HUES64 (cell line): ENCODE data around the gene AQP4. TPM values are rescaled to one million over a fixed set of nuclear protein-coding genes. Genes with fewer than 3 reads are reported as not detected.

Source experiments
- H3K27ac ChIP-seq: 2 replicates; pipeline ENCODE4 v1.7.0; 2013; ENCODE audit warnings: low read depth, low read length, inconsistent platforms
- H3K27me3 ChIP-seq: 2 replicates; pipeline ENCODE4 v1.6.1; 2013; ENCODE audit warnings: mild to moderate bottlenecking, low read length; ENCODE audit not compliant: insufficient read depth
- H3K36me3 ChIP-seq: 2 replicates; pipeline ENCODE4 v1.6.1; 2013; ENCODE audit warnings: mild to moderate bottlenecking, low read length; ENCODE audit not compliant: insufficient read depth
- H3K4me1 ChIP-seq: 2 replicates; pipeline ENCODE4 v1.6.1; 2013; ENCODE audit warnings: mild to moderate bottlenecking, low read length, moderate library complexity; ENCODE audit not compliant: insufficient read depth
- H3K4me3 ChIP-seq: 2 replicates; pipeline ENCODE4 v1.5.1; 2013; ENCODE audit warnings: mild to moderate bottlenecking, low read length, moderate library complexity
- H3K9ac ChIP-seq: 2 replicates; pipeline ENCODE4 v1.6.1; 2013; ENCODE audit warnings: mild to moderate bottlenecking, low read depth, low read length
- H3K9me3 ChIP-seq: 2 replicates; pipeline ENCODE4 v1.6.1; 2013; ENCODE audit warnings: low read depth, low read length; ENCODE audit not compliant: insufficient read depth
- whole genome bisulfite sequencing: fragments of 150-250, 120-280 bp; methylation state at CpG from one replicate; pipeline ENCODE4 v1.1.7; 2013; ENCODE audit warnings: missing lambda C conversion rate; 5-methylcytosine and 5-hydroxymethylcytosine counted together
- polyA plus RNA-seq, 2 experiments: library from polyadenylated mRNA; stranded (reverse); fragments of 50-300 nt; gene quantifications; one replicate each; pipeline ENCODE4 v1.2.3, GENCODE V29; 2013

The AQP4 gene, protein sequence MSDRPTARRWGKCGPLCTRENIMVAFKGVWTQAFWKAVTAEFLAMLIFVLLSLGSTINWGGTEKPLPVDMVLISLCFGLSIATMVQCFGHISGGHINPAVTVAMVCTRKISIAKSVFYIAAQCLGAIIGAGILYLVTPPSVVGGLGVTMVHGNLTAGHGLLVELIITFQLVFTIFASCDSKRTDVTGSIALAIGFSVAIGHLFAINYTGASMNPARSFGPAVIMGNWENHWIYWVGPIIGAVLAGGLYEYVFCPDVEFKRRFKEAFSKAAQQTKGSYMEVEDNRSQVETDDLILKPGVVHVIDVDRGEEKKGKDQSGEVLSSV
- polyA plus RNA-seq (2013, experiment 1 of 2), result 0.35 TPM
- polyA plus RNA-seq (2013, experiment 2 of 2), result 0.63 TPM

DNA sequence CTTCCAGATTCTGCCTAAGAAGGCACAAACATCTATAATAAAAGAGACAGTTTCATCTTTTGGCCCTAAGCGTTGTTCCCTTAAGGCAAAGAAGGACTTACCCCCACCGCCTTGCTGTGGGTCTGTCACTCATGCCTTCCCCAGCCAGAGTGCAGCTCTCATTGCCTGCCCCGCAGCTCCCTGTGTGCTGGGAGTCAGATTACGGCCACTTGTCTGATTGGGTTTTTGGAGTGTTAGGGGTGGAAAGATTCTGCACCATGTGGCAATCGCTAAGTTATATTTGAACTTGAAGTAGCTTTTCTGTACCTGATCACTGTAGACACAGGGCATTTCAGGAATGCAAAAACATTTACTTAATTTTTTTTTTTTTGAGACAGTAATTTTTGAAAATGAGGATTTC is at the start of gene AQP4:
Gene AQP4 (minus strand): TSS at position 151 of the 400 bp plus-strand sequence. CDS start 18 bp downstream, at position 133.
- no peaks in the 10 kb centered on the region for H3K9me3 ChIP-seq
- no peaks in the 10 kb centered on the region for H3K36me3 ChIP-seq
- peaks cover 32% of the 10 kb centered on the region for H3K27me3 ChIP-seq
- H3K4me3 ChIP-seq, result no peak within 1 kb of the TSS
- no peak within 1 kb of the TSS for H3K27ac ChIP-seq
- peaks cover 19% of the 10 kb centered on the region; the same call in 1 of the 2 replicates for H3K4me1 ChIP-seq
- H3K9ac ChIP-seq, result no peak within 1 kb of the TSS
- 56% methylated on average over 5 of the region's 5 CpGs for WGBS

DNA sequence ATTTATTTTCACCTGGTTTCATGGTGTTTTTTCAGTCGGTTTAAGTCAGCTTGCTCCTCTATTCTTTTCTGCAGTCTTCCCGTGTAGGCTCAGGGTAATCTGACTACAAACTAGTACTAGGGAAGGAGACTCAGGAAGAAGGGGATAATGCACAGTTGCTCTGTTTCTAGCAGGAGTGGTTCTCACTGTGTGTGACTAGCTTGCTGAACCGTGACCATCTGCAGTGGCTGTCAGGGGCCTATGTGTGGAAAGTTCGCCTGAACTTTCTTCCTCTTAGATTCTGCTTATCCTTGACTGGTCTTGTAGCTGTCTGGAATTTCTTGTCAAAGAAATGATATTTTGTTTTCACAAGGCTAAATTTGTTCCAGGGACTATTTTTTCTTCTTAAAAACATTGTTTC is 46.3 kb upstream of the AQP4 start:
- no peak overlapping the region for H3K9ac ChIP-seq
- H3K36me3 ChIP-seq, result no peaks in the 10 kb centered on the region
- WGBS, result 86% methylated on average over 4 of the region's 4 CpGs
- no peaks in the 10 kb centered on the region for H3K27me3 ChIP-seq
- H3K4me3 ChIP-seq, result no peak overlapping the region
- H3K27ac ChIP-seq, result no peak overlapping the region
- no peaks in the 10 kb centered on the region for H3K9me3 ChIP-seq
- peaks cover 8% of the 10 kb centered on the region; the same call in 1 of the 2 replicates for H3K4me1 ChIP-seq

DNA sequence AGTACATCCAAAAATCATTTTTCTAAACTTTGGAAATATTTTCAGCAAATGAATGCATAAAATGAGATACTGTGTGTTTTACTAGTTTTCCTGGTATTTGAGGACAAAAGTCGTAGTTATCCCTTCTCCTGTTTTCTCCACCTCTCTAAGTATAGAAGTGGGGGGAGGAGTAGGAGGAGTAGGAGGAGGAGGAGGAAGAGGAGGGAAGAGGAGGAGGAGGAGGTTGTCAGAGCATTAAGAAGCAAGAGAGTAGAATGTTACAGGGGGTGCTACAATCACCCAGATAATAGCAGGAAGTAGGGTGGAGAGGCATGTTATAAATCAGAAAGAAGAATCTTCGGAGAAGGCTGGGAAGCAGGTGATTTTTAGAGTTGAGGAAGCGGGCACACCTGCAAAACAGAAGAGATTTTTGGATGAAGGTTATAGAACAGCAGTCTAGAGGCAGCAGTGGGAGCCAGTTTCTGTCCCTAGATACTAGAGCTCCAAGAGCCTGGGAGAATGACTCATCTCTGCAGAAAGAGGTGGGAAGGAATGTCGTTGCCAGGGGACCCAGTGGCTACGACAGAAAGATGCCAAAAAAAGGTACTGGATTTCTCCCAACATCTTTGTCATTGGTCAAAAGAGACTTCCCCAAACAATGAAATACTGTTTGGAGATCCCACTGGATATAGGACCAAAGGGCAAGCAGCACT is 44.2 kb upstream of the AQP4 start:
- Histone ChIP-seq H3K27me3 (no peaks in the 10 kb centered on the region), H3K4me1 (peaks cover 8% of the 10 kb centered on the region; the same call in 1 of the 2 replicates), H3K9ac (no peak overlapping the region), H3K9me3 (no peaks in the 10 kb centered on the region), H3K4me3 (no peak overlapping the region), H3K27ac (no peak overlapping the region), H3K36me3 (no peaks in the 10 kb centered on the region)
- 52% methylated on average over 5 of the region's 5 CpGs for WGBS

DNA sequence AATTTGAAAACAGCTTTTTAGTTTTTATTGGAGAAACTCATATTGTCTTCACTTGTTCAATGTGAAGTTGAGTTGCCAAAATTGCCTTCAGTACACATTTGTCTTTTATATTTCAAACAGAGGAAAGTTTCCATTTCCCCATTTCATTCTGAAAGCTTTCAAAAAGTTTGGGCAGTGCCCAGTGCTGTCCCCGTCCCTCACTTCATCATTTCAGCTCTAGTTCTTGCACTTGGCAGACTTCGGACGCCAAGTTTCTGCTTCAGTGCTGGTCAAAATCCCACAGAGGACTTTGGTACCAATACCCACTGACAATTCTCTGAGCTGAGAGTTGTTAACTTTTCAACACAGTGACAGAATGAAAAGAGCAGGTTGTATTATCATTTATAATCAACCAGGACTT is 43.4 kb upstream of the AQP4 start:
- peaks cover 2% of the 10 kb centered on the region; the same call in 1 of the 2 replicates for H3K9me3 ChIP-seq
- H3K27ac ChIP-seq, result no peak overlapping the region
- H3K4me1 ChIP-seq, result peaks cover 8% of the 10 kb centered on the region; the same call in 1 of the 2 replicates
- H3K36me3 ChIP-seq, result no peaks in the 10 kb centered on the region
- H3K4me3 ChIP-seq, result no peak overlapping the region
- H3K9ac ChIP-seq, result no peak overlapping the region
- H3K27me3 ChIP-seq, result no peaks in the 10 kb centered on the region
- 78% methylated on average over 3 of the region's 3 CpGs for WGBS

DNA sequence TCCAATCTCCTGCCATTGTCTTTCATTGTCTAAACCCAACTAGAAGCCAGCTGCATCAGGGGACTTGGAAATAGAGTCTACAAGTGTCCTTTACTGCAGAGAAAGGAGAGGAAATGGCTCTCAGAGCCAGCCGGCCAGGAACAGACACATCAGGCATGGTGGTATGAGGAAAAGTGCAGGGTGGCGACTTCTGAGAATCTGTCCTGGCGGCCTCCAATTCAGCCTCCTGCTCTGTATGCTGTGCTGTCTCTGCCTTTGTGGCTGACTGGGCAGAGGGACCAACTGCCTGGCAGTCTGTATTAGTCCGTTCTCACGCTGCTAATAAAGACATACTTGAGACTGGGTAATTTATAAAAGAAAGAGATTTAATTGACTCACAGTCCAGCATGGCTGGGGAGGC is 36.8 kb upstream of the AQP4 start:
- no peaks in the 10 kb centered on the region for H3K4me1 ChIP-seq
- H3K4me3 ChIP-seq, result no peak overlapping the region
- WGBS, result 92% methylated on average over 5 of the region's 5 CpGs
- H3K9me3 ChIP-seq, result peaks cover 16% of the 10 kb centered on the region
- H3K9ac ChIP-seq, result no peak overlapping the region
- no peaks in the 10 kb centered on the region for H3K27me3 ChIP-seq
- no peak overlapping the region for H3K27ac ChIP-seq
- no peaks in the 10 kb centered on the region for H3K36me3 ChIP-seq

DNA sequence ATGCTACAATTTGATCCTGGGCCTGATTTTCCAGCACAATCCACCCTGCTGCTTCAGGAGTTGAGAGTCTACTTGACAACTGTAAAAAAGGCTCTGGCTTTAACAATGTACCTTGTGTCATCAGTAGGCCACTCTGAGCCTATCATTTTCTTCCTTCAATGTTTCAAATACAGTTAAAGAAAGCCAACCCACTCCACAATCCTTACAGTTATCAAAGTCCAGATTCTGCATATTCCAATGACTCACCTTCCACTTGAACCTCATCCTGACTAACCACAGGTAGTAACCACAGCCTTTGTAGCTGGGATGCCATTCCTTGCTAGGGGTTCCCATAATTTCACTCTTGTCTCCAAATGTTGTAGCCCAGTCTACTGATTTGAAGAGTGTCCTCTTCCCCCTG is 35.5 kb upstream of the AQP4 start:
- no peak overlapping the region for H3K9ac ChIP-seq
- no peak overlapping the region for H3K4me3 ChIP-seq
- no peak overlapping the region for H3K27ac ChIP-seq
- H3K9me3 ChIP-seq, result peaks cover 16% of the 10 kb centered on the region
- no peaks in the 10 kb centered on the region for H3K36me3 ChIP-seq
- H3K4me1 ChIP-seq, result no peaks in the 10 kb centered on the region
- no peaks in the 10 kb centered on the region for H3K27me3 ChIP-seq

DNA sequence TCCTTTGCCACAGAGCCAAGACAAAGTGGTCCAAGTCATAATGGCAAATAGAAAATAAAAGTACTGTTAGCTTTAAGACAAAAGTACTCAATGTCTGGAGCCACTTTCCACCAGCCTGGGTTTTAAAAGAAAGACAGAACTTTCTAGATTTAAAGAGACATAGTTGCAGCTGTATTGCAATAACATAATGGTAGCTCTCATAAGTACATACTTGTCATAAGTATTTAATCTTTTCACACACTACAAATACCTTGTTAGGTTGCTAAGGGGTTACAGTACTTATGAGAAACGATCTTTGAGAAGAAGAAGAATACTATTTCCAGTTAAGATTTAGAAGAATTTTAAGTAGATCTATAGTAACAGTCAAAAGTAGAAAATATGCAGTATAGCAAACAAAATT is 28.9 kb upstream of the AQP4 start:
- Histone ChIP-seq H3K27me3 (no peaks in the 10 kb centered on the region), H3K9ac (no peak overlapping the region), H3K27ac (no peak overlapping the region; the same call in 1 of the 2 replicates), H3K4me3 (no peak overlapping the region), H3K36me3 (no peaks in the 10 kb centered on the region), H3K4me1 (peaks cover 23% of the 10 kb centered on the region), H3K9me3 (no peaks in the 10 kb centered on the region)
- WGBS, result no CpG with 5 or more reads among the region's 1 CpG

DNA sequence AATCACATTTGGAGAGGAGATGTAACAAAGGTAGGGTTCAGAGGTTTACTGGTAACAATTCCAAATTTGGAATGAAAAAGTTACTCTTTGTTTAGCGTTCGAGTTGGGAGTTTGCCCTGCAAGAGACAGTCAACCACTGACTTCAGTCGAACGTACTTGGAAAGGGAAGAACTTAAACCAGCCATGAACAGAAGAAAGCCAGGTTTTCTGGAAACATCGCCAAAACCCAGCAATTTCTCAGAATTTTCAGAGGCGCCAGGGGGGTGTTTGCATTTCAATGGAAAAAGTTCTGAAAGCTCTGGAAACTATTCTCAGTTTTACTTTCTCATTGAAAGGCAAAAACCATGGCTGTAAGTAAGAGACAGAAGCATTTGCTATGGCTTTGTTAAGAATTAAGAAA is 28.5 kb upstream of the AQP4 start:
- Histone ChIP-seq H3K9me3 (no peaks in the 10 kb centered on the region), H3K9ac (no peak overlapping the region), H3K36me3 (no peaks in the 10 kb centered on the region), H3K4me1 (peaks cover 23% of the 10 kb centered on the region), H3K27me3 (no peaks in the 10 kb centered on the region), H3K4me3 (no peak overlapping the region), H3K27ac (no peak overlapping the region; the same call in 1 of the 2 replicates)
- 19% methylated on average over 6 of the region's 6 CpGs for WGBS

DNA sequence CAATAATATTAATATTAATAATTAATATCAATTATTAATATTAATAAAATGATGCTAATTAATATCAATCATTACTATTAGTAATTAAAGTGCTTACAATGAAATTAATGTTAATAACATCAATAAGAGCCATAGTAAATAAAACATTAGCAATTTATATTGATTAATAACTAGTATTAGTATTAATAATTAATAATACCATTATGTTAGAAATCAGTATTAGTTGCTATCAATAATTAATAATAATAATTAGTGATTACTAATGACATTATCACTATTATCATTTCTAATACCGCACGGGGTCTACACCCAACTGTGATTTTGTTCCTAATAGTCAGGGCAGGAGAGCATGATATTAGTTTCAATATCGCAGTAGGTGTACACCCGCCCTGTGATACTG is 22.8 kb upstream of the AQP4 start:
- H3K36me3 ChIP-seq, result no peaks in the 10 kb centered on the region
- H3K9ac ChIP-seq, result no peak overlapping the region
- H3K4me3 ChIP-seq, result no peak overlapping the region
- no peaks in the 10 kb centered on the region for H3K27me3 ChIP-seq
- 96% methylated on average over 4 of the region's 4 CpGs for WGBS
- no peaks in the 10 kb centered on the region for H3K9me3 ChIP-seq
- H3K4me1 ChIP-seq, result no peaks in the 10 kb centered on the region
- no peak overlapping the region for H3K27ac ChIP-seq

DNA sequence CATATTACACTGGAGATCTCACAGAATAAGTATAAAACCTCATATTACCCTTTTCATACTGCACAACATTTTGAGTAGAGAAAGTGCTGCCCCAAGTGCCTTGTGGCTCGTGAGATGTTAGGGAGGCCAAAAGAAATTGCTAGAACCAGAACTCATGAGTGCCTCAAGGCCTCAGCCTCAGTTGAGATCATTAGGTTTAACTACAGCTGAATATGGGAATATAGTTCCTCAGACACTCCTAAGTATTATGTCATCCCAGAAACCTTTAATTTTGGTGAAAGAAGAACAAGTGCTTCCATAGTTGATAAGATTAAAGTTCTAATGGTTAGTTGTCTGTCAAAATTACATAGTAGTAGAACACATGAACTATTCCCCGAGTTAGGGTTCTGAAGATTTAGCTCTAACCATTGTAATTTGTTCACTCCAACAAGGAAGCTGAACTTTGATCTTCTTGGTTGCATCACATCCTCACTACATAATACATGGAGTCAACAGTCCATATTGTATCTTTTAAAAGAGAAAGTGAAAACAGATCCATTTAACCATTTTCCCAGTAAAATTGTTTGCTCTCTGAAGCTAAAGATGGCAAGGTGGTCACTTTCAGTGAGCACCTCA is 9.6 kb upstream of the AQP4 start:
- H3K9me3 ChIP-seq, result no peaks in the 10 kb centered on the region
- WGBS, result 93% methylated on average over 2 of the region's 2 CpGs
- no peaks in the 10 kb centered on the region for H3K36me3 ChIP-seq
- H3K9ac ChIP-seq, result no peak overlapping the region
- H3K4me3 ChIP-seq, result no peak overlapping the region
- H3K27me3 ChIP-seq, result no peaks in the 10 kb centered on the region
- H3K27ac ChIP-seq, result no peak overlapping the region
- H3K4me1 ChIP-seq, result no peaks in the 10 kb centered on the region

DNA sequence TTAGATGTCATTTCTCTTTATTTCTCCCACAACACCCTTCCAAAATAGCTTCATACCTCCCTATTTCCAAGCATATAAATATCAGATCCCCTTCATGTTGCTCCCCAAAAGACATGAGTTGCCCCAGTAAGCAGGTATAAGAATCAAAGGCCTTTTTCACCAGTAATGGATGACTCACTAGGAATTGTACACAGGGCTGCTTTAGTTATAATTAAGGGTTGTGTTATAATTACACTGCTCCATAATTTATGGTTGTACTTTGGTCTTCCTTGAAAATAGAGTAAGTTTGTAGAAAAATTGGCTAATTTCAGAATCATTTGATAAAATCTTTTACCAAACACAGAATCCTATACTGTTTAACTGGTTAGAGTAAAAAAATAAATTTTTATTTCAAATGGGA is 8.8 kb upstream of the AQP4 start:
- H3K9ac ChIP-seq, result no peak overlapping the region
- H3K27me3 ChIP-seq, result no peaks in the 10 kb centered on the region
- H3K4me1 ChIP-seq, result no peaks in the 10 kb centered on the region
- H3K4me3 ChIP-seq, result no peak overlapping the region
- H3K27ac ChIP-seq, result no peak overlapping the region
- no peaks in the 10 kb centered on the region for H3K36me3 ChIP-seq
- no peaks in the 10 kb centered on the region for H3K9me3 ChIP-seq
